HCT116 (cell line): ENCODE results near the gene SLC6A3.

Experiments used
- ELF1 ChIP-seq: IDR thresholded peaks from 2 replicates; pipeline ENCODE4 v1.6.1; 2012; ENCODE audit warnings: low read depth, borderline replicate concordance
- EZH2 ChIP-seq: fragments of 200-600 bp; sonication (generic); IDR thresholded peaks from 2 replicates; pipeline ENCODE4 v1.6.1; 2017; ENCODE audit warnings: antibody characterized with exemption, mixed run types
- FOSL1 ChIP-seq: IDR thresholded peaks from 2 replicates; pipeline ENCODE4 v1.6.1; 2012; ENCODE audit warnings: low read depth
- POLR2A ChIP-seq: IDR thresholded peaks from 2 replicates; pipeline ENCODE4 v1.7.0; 2011; ENCODE audit warnings: borderline replicate concordance; ENCODE audit not compliant: insufficient read depth, insufficient read length; ENCODE audit errors: extremely low read depth
- RAD21 ChIP-seq: IDR thresholded peaks from 2 replicates; pipeline ENCODE4 v1.6.1; 2012; ENCODE audit warnings: low read depth, mild to moderate bottlenecking
- YY1 ChIP-seq: IDR thresholded peaks from 2 replicates; pipeline ENCODE4 v1.6.1; 2011; ENCODE audit warnings: low read length, low read depth, moderate library complexity, mild to moderate bottlenecking; ENCODE audit not compliant: insufficient replicate concordance; ENCODE audit errors: extremely low read depth
- TF ChIP-seq, protein P1 (sequence below), 3 experiments: fragments of 200-600 bp in 1 of 3; sonication (generic) in 1 of 3; IDR thresholded peaks in 2 of 3; conservative IDR thresholded peaks in 1 of 3; 2 replicates each; pipeline ENCODE4 v1.5.1; 2012 to 2017; ENCODE audit warnings: low read depth in 2 of 3, low read length in 2 of 3, antibody characterized with exemption in 1 of 3, borderline replicate concordance in 1 of 3, control low read depth in 1 of 3, mild to moderate bottlenecking in 1 of 3, mixed read lengths in 1 of 3, mixed run types in 1 of 3, moderate library complexity in 1 of 3; ENCODE audit not compliant: insufficient read depth in 1 of 3
- TF ChIP-seq, protein P2 (sequence below): IDR thresholded peaks from 2 replicates; pipeline ENCODE4 v1.6.1; 2012
- TF ChIP-seq, protein P3 (sequence below): IDR thresholded peaks from 2 replicates; pipeline ENCODE4 v1.6.1; 2012; ENCODE audit warnings: low read depth
- TF ChIP-seq, protein P4 (sequence below): IDR thresholded peaks from 2 replicates; pipeline ENCODE4 v1.6.1; 2011; ENCODE audit warnings: mild to moderate bottlenecking, low read length, moderate library complexity; ENCODE audit not compliant: insufficient replicate concordance; ENCODE audit errors: extremely low read depth

GRCh38 chr5:1381370-1382247 is 63.6 kb downstream of the SLC6A3 start:
- TF ChIP-seq, protein P1, sequence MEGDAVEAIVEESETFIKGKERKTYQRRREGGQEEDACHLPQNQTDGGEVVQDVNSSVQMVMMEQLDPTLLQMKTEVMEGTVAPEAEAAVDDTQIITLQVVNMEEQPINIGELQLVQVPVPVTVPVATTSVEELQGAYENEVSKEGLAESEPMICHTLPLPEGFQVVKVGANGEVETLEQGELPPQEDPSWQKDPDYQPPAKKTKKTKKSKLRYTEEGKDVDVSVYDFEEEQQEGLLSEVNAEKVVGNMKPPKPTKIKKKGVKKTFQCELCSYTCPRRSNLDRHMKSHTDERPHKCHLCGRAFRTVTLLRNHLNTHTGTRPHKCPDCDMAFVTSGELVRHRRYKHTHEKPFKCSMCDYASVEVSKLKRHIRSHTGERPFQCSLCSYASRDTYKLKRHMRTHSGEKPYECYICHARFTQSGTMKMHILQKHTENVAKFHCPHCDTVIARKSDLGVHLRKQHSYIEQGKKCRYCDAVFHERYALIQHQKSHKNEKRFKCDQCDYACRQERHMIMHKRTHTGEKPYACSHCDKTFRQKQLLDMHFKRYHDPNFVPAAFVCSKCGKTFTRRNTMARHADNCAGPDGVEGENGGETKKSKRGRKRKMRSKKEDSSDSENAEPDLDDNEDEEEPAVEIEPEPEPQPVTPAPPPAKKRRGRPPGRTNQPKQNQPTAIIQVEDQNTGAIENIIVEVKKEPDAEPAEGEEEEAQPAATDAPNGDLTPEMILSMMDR (IDR thresholded peaks at IDR 0.05 in 2 of 3, conservative IDR thresholded peaks at IDR 0.05 in 1 of 3; ENCODE audit: borderline replicate concordance in 1 of 3, insufficient read depth in 1 of 3, low read depth in 2 of 3, low read length in 2 of 3): no peak
- TF ChIP-seq POLR2A: no peak
- TF ChIP-seq YY1: no peak
- TF ChIP-seq RAD21: no peak
- TF ChIP-seq, protein P2, sequence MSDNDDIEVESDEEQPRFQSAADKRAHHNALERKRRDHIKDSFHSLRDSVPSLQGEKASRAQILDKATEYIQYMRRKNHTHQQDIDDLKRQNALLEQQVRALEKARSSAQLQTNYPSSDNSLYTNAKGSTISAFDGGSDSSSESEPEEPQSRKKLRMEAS: no peak
- no peak for TF ChIP-seq EZH2
- no peak for TF ChIP-seq FOSL1
- TF ChIP-seq, protein P3, sequence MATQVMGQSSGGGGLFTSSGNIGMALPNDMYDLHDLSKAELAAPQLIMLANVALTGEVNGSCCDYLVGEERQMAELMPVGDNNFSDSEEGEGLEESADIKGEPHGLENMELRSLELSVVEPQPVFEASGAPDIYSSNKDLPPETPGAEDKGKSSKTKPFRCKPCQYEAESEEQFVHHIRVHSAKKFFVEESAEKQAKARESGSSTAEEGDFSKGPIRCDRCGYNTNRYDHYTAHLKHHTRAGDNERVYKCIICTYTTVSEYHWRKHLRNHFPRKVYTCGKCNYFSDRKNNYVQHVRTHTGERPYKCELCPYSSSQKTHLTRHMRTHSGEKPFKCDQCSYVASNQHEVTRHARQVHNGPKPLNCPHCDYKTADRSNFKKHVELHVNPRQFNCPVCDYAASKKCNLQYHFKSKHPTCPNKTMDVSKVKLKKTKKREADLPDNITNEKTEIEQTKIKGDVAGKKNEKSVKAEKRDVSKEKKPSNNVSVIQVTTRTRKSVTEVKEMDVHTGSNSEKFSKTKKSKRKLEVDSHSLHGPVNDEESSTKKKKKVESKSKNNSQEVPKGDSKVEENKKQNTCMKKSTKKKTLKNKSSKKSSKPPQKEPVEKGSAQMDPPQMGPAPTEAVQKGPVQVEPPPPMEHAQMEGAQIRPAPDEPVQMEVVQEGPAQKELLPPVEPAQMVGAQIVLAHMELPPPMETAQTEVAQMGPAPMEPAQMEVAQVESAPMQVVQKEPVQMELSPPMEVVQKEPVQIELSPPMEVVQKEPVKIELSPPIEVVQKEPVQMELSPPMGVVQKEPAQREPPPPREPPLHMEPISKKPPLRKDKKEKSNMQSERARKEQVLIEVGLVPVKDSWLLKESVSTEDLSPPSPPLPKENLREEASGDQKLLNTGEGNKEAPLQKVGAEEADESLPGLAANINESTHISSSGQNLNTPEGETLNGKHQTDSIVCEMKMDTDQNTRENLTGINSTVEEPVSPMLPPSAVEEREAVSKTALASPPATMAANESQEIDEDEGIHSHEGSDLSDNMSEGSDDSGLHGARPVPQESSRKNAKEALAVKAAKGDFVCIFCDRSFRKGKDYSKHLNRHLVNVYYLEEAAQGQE: no peak
- TF ChIP-seq ELF1: no peak
- TF ChIP-seq, protein P4, sequence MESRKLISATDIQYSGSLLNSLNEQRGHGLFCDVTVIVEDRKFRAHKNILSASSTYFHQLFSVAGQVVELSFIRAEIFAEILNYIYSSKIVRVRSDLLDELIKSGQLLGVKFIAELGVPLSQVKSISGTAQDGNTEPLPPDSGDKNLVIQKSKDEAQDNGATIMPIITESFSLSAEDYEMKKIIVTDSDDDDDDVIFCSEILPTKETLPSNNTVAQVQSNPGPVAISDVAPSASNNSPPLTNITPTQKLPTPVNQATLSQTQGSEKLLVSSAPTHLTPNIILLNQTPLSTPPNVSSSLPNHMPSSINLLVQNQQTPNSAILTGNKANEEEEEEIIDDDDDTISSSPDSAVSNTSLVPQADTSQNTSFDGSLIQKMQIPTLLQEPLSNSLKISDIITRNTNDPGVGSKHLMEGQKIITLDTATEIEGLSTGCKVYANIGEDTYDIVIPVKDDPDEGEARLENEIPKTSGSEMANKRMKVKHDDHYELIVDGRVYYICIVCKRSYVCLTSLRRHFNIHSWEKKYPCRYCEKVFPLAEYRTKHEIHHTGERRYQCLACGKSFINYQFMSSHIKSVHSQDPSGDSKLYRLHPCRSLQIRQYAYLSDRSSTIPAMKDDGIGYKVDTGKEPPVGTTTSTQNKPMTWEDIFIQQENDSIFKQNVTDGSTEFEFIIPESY: no peak
